Mesendoderm (in vitro differentiated cells): ENCODE measurements around the gene TMEM186.
A peak's percentile ranks its signal among the peaks of the same experiment; 100 is the strongest.

ENCODE experiments used
- DNase-seq: peaks from one replicate; pipeline ENCODE4 v3.0.0; 2013
- H2AK5ac ChIP-seq: 2 replicates; pipeline ENCODE4 v1.6.1; 2013; ENCODE audit warnings: low read length, inconsistent platforms
- H2BK120ac ChIP-seq: 2 replicates; pipeline ENCODE4 v1.6.1; 2013; ENCODE audit warnings: low read depth, mild to moderate bottlenecking, low read length, moderate library complexity, mixed read lengths
- H2BK15ac ChIP-seq: replicated peaks from 2 replicates; pipeline ENCODE4 v1.6.1; 2013; ENCODE audit warnings: low read depth, mild to moderate bottlenecking, moderate library complexity
- H2BK5ac ChIP-seq: 2 replicates; pipeline ENCODE4 v1.6.1; 2013; ENCODE audit warnings: low read length, inconsistent platforms
- H3K18ac ChIP-seq: 2 replicates; pipeline ENCODE4 v1.6.1; 2013; ENCODE audit warnings: mild to moderate bottlenecking, low read length, mixed read lengths
- H3K23ac ChIP-seq: one replicate; pipeline ENCODE4 v1.6.1; 2013; ENCODE audit warnings: low read length
- H3K27ac ChIP-seq: 2 replicates; pipeline ENCODE4 v1.5.1; 2013; ENCODE audit warnings: low read depth, mild to moderate bottlenecking, inconsistent platforms, low read length, moderate library complexity
- H3K27me3 ChIP-seq: 2 replicates; pipeline ENCODE4 v1.6.1; 2013; ENCODE audit warnings: low read length, control low read depth, mild to moderate bottlenecking, inconsistent platforms; ENCODE audit not compliant: insufficient read depth, poor library complexity
- H3K36me3 ChIP-seq: 2 replicates; pipeline ENCODE4 v1.6.1; 2013; ENCODE audit warnings: low read length, inconsistent platforms; ENCODE audit not compliant: control insufficient read depth, insufficient read depth
- H3K4ac ChIP-seq: one replicate; pipeline ENCODE4 v1.6.1; 2013; ENCODE audit warnings: low read depth, mild to moderate bottlenecking, low read length, moderate library complexity
- H3K4me1 ChIP-seq: 2 replicates; pipeline ENCODE4 v1.6.1; 2013; ENCODE audit warnings: low read depth, low read length, inconsistent platforms; ENCODE audit not compliant: control insufficient read depth
- H3K4me2 ChIP-seq: 2 replicates; pipeline ENCODE4 v1.6.1; 2013; ENCODE audit warnings: low read length
- H3K4me3 ChIP-seq: 2 replicates; pipeline ENCODE4 v1.5.1; 2013; ENCODE audit warnings: mild to moderate bottlenecking, low read length
- H3K56ac ChIP-seq: one replicate; pipeline ENCODE4 v1.6.1; 2013; ENCODE audit warnings: low read length
- H3K79me1 ChIP-seq: 2 replicates; pipeline ENCODE4 v1.6.1; 2013; ENCODE audit warnings: low read length, inconsistent platforms
- H3K79me2 ChIP-seq: 2 replicates; pipeline ENCODE4 v1.6.1; 2013; ENCODE audit warnings: mild to moderate bottlenecking, low read length; ENCODE audit not compliant: control insufficient read depth, insufficient read depth
- H3K9ac ChIP-seq: 2 replicates; pipeline ENCODE4 v1.6.1; 2013; ENCODE audit warnings: low read length, inconsistent platforms
- H4K5ac ChIP-seq: one replicate; pipeline ENCODE4 v1.6.1; 2013; ENCODE audit warnings: low read length
- H4K8ac ChIP-seq: one replicate; pipeline ENCODE4 v1.6.1; 2013; ENCODE audit warnings: low read depth, mild to moderate bottlenecking, control low read depth, low read length, moderate library complexity
- WGBS: extraction: QIAGEN DNeasy Blood & Tissue Kit; methylation state at CpG from one replicate; pipeline ENCODE4 v1.1.7; 2013; ENCODE audit warnings: low lambda C conversion rate, missing lambda C conversion rate; ENCODE audit not compliant: insufficient coverage; ENCODE audit errors: extremely low coverage; 5-methylcytosine and 5-hydroxymethylcytosine counted together

TMEM186 gene

DNA sequence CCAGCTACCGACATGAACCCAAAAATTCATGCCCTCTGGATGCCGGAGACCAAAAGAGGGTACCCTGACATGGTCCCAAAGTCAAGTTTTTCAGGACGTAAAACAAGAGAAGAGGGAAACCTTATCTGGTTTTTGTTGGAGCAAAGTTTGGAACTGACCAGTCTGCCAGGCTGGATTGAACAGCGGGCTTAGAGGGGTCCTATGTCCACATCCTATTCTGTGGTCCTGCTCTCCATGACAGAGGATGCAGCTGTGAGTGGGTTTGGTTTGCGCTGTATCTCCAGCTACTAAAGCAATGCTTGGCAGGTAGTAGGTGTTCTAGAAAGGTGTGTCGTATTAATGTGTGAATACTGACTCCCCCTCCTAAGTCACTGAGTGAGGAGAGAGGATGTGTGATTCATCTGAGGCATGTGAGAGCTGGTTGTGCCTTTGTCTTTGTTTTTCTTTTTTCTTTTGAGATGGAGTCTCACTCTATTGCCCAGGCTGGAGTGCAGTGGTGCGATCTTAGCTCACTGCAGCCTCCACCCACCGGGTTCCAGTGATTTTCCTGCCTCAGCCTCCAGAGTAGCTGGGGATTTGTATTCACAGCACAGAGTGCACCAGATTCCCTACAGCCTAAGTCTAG, 31.2 kb upstream of the TMEM186 start:
- Histone ChIP-seq H3K27ac (no peak overlapping the region), H3K56ac (no peak overlapping the region)
- DNase-seq: no peak

GRCh38 chr16:8826278-8826879, 28.9 kb upstream of the TMEM186 start:
- Histone ChIP-seq H3K27me3 (no peaks in the 10 kb centered on the region), H2BK5ac (no peak overlapping the region), H3K9ac (no peak overlapping the region), H3K23ac (no peak overlapping the region), H3K79me1 (peaks cover 2% of the 10 kb centered on the region), H2AK5ac (no peak overlapping the region), H3K36me3 (peaks cover 8% of the 10 kb centered on the region), H3K27ac (no peak overlapping the region), H4K8ac (no peak overlapping the region), H3K18ac (no peak overlapping the region), H2BK15ac (no peak overlapping the region), H4K5ac (no peak overlapping the region), H3K79me2 (no peaks in the 10 kb centered on the region), H3K4me2 (no peak overlapping the region), H3K4me3 (no peak overlapping the region), H3K4me1 (peaks cover under 1% of the 10 kb centered on the region), H2BK120ac (no peak overlapping the region), H3K4ac (no peak overlapping the region), H3K56ac (no peak overlapping the region)
- DNase-seq: no peak
- no CpG with 5 or more reads among the region's 3 CpGs for WGBS

More for the DNA sequence above, 31.2 kb upstream of the TMEM186 start:
- Histone ChIP-seq H4K5ac (no peak overlapping the region), H3K79me2 (peaks cover 4% of the 10 kb centered on the region), H3K4me2 (no peak overlapping the region), H3K79me1 (peaks cover 1% of the 10 kb centered on the region), H3K18ac (no peak overlapping the region), H3K4me1 (peaks cover 10% of the 10 kb centered on the region), H2BK120ac (no peak overlapping the region), H2AK5ac (no peak overlapping the region), H3K4ac (no peak overlapping the region), H3K27me3 (no peaks in the 10 kb centered on the region), H2BK5ac (no peak overlapping the region), H3K23ac (no peak overlapping the region), H3K4me3 (no peak overlapping the region), H2BK15ac (no peak overlapping the region), H3K9ac (no peak overlapping the region), H3K36me3 (peaks cover 6% of the 10 kb centered on the region), H4K8ac (no peak overlapping the region)
- no CpG with 5 or more reads among the region's 8 CpGs for WGBS

DNA sequence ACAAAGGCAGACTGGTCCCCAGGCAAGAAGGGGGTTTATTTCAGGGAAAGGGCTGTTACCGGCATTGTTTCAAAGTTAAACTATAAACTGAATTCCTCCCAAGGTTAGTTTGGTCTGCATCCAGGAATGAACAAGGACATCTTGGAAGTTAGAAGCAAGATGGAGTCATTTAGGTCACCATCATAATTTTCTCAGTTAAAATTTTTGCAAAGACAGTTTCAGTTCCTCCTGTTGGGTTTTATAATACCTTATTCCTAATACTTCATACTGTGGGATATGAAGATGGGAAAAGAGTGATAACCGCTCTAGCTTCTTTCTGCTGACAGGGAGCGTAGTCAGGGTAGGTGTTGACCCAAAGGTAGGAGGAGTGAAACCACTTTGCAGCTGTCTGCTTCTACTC, 25.0 kb upstream of the TMEM186 start:
- Histone ChIP-seq H3K23ac (no peak overlapping the region), H3K79me2 (no peaks in the 10 kb centered on the region), H3K27me3 (no peaks in the 10 kb centered on the region), H3K4ac (no peak overlapping the region), H2BK120ac (no peak overlapping the region), H3K9ac (no peak overlapping the region), H3K4me1 (peaks cover 3% of the 10 kb centered on the region), H3K79me1 (peaks cover 4% of the 10 kb centered on the region), H2BK15ac (no peak overlapping the region), H4K8ac (no peak overlapping the region), H3K36me3 (peaks cover 6% of the 10 kb centered on the region), H3K4me2 (no peak overlapping the region), H3K18ac (no peak overlapping the region), H3K27ac (no peak overlapping the region), H2AK5ac (no peak overlapping the region), H2BK5ac (no peak overlapping the region), H4K5ac (no peak overlapping the region), H3K4me3 (no peak overlapping the region), H3K56ac (no peak overlapping the region)
- DNase-seq: no peak
- no CpG with 5 or more reads among the region's 3 CpGs for WGBS

DNA sequence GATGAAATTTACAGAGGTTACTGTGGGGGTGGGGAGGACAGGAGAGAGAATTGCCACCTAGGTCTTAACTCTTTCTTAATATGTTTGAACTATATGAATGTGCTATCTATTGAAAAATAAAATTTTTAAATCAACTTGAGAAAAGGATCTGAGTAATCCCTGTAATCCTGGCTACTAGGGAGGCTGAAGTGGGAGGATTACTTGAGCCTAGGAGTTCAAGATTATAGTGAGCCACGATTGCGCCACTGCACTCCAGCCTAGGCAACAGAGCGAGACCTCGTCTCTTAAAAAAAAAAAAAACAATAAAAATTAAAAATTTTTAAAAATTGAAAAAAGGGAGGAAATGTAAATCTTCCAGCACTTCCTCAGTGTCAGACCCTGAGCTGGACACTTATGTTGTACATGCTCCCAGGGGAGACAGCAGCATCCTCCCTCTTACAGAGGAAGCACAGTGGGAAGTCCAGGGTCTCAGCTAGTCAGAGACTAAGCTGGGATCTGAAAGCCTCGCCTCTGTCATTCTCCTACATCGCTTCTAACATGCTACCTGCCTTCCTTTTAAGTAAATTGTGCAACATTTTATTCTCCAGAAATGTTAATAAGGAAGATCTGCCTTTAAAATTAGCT, 22.1 kb upstream of the TMEM186 start:
- no peak overlapping the region for H4K8ac ChIP-seq
- peaks cover 7% of the 10 kb centered on the region for H3K36me3 ChIP-seq
- H3K4me1 ChIP-seq: peaks cover 3% of the 10 kb centered on the region
- H3K79me1 ChIP-seq: peaks cover 4% of the 10 kb centered on the region
- H3K56ac ChIP-seq: no peak overlapping the region
- no peaks in the 10 kb centered on the region for H3K79me2 ChIP-seq
- no peak overlapping the region for H3K27ac ChIP-seq
- no peak for DNase-seq
- H3K27me3 ChIP-seq: no peaks in the 10 kb centered on the region
- H3K4me2 ChIP-seq: no peak overlapping the region
- H2BK5ac ChIP-seq: no peak overlapping the region
- no peak overlapping the region for H3K4me3 ChIP-seq
- H2BK120ac ChIP-seq: no peak overlapping the region
- no CpG with 5 or more reads among the region's 6 CpGs for WGBS
- no peak overlapping the region for H3K4ac ChIP-seq
- no peak overlapping the region for H3K18ac ChIP-seq
- no peak overlapping the region for H2AK5ac ChIP-seq
- H4K5ac ChIP-seq: no peak overlapping the region
- H2BK15ac ChIP-seq: no peak overlapping the region
- H3K9ac ChIP-seq: no peak overlapping the region
- no peak overlapping the region for H3K23ac ChIP-seq

DNA sequence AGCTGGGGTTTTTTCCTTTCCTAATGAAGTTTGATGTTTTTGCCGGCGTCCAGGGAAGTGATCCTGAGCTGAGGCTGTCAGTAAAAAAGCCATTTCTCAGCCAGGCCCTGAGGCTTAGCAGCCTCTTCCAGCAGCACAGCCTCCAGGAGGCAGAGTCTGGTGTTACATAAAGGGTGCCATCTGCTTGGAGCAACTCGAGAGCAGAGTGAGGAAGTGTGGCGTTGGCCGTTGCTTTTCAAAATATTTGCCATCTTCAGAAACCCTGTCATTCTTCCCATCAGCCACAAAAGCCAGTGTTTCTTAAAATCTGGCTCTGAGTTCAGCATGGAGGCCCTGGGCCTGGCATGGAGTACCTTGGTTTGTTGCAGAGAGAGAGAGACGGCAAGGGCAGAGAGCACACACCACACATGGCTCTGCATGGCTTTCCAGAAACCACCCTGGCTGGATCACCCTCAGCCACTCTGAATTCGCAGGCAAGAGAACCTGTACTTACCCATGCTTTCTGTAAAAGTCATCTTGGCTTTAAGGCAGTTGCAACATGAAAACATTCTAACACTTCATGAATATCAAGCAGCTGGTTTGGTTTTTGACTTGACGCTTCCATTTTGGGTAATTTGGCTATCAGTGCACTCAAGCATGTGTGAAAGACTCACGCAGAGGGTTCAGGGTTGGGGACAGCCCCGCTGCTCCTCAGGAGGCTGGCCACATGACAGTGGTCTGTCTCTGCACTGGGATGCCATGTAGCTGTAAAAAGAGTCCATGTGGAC, 21.2 kb upstream of the TMEM186 start:
- H2BK5ac ChIP-seq: no peak overlapping the region
- H3K79me1 ChIP-seq: peaks cover 4% of the 10 kb centered on the region

More for the DNA sequence above, 21.2 kb upstream of the TMEM186 start:
- H3K18ac ChIP-seq: no peak overlapping the region
- no peak overlapping the region for H3K4me3 ChIP-seq
- no peak overlapping the region for H3K4ac ChIP-seq
- WGBS: no CpG with 5 or more reads among the region's 10 CpGs
- H3K23ac ChIP-seq: no peak overlapping the region
- H3K27me3 ChIP-seq: no peaks in the 10 kb centered on the region
- no peak overlapping the region for H2BK120ac ChIP-seq
- peak; percentile 40 for DNase-seq
- H3K4me2 ChIP-seq: no peak overlapping the region
- peaks cover 3% of the 10 kb centered on the region for H3K4me1 ChIP-seq
- no peak overlapping the region for H2BK15ac ChIP-seq
- no peak overlapping the region for H4K8ac ChIP-seq
- no peak overlapping the region for H2AK5ac ChIP-seq
- no peaks in the 10 kb centered on the region for H3K79me2 ChIP-seq
- H3K36me3 ChIP-seq: peaks cover 10% of the 10 kb centered on the region
- H4K5ac ChIP-seq: no peak overlapping the region
- H3K27ac ChIP-seq: no peak overlapping the region
- H3K9ac ChIP-seq: no peak overlapping the region
- H3K56ac ChIP-seq: no peak overlapping the region
